ENCODE results near the gene GIMAP1.

The GIMAP1 gene

DNA sequence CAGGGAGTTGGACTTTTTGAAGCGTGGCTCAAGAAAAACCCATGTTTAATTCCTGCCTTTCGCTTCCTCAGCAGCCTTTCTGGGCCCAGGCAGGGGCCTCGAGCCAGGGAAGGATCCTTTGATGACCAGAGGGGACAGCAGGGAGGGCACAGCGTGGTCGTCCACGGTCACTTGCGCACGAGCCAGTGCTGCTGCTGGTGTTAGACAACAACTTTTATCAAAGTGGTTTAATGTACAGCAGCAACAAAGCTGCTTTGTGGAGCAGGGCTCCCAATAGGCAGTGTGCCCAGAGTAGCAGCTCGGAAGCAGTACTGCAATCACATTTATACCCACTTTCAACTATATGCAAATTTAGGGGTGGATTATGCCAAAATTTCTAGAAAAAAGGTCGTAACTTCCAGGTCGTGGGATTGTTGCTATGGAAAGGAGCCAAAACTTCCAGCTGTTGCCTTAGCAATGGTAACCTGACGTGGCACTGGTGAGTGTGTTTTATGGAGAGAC, 6.1 kb downstream of the GIMAP1 start:
- no peak overlapping the region for H3K4me3 ChIP-seq (ENCODE audit: low read depth, low read length)
- TF ChIP-seq, protein P1, sequence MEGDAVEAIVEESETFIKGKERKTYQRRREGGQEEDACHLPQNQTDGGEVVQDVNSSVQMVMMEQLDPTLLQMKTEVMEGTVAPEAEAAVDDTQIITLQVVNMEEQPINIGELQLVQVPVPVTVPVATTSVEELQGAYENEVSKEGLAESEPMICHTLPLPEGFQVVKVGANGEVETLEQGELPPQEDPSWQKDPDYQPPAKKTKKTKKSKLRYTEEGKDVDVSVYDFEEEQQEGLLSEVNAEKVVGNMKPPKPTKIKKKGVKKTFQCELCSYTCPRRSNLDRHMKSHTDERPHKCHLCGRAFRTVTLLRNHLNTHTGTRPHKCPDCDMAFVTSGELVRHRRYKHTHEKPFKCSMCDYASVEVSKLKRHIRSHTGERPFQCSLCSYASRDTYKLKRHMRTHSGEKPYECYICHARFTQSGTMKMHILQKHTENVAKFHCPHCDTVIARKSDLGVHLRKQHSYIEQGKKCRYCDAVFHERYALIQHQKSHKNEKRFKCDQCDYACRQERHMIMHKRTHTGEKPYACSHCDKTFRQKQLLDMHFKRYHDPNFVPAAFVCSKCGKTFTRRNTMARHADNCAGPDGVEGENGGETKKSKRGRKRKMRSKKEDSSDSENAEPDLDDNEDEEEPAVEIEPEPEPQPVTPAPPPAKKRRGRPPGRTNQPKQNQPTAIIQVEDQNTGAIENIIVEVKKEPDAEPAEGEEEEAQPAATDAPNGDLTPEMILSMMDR (IDR thresholded peaks at IDR 0.05; ENCODE audit: insufficient read depth, low read depth, low read length, missing control alignments), result no peak
- no peak for DNase-seq (ENCODE audit: low read depth)

DNA sequence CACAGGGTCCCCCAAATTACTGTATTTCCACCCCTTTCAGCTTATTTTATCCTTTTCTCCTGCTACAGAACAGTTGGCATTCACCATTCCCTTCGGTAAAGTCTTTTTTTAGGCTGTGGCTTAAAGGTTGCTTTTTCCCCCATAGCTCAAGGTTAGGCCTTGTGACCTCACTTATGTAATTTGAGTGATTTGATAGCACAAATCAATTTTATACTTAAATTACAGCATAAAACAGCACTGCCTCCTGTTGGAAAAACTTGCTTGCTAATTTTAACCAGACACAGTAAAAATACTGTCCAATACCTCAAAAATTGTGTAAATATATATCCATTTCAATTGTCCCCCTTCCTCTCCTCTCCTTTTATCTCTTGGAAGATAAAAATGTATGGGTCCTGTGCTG, 7.1 kb downstream of the GIMAP1 start:
- no peak overlapping the region for H3K4me3 ChIP-seq (ENCODE audit: low read depth, low read length)
- TF ChIP-seq, protein P1 (IDR thresholded peaks at IDR 0.05; ENCODE audit: insufficient read depth, low read depth, low read length, missing control alignments), result no peak
- no peak for DNase-seq (ENCODE audit: low read depth)

DNA sequence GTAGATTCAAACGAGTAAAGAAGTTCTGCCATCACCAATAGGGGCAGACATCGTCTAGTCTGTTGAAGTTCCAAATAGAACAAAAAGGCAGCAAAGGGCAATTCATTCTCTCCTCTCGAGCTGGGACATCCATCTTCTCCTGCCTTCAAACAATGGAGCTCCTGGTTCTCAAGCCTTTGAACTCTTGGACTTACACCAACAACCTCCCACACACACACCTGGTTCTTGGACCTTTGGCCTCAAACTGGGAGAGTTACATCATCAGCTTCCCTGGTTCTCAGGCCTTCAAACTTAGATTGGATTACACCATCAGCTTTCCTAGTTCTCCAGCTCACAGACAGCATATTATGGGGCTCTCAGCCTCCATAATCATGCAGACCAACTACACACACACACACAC, 11.0 kb downstream of the GIMAP1 start:
- TF ChIP-seq, protein P1 (IDR thresholded peaks at IDR 0.05; ENCODE audit: insufficient read depth, low read depth, low read length, missing control alignments), result no peak
- DNase-seq (ENCODE audit: low read depth), result no peak
- H3K4me3 ChIP-seq (ENCODE audit: low read depth, low read length), result no peak overlapping the region

DNA sequence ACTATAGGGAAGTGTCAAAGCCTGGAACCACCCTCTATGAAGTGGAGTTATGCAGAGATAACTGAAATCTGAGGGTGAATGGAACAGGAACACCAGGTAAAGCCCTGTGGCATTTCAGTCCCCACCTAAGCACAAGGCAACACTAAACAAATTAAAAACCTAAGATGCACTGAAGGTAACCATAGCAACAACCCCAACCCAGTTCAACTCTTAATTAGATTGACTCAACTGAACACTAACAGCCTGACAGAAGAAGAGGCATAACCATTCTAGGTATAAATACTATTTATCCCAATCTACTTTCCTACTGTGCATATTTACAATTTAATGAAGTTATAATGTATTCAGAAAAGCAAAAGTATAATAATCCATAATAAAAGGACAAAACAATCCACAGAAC, 11.6 kb downstream of the GIMAP1 start:
- H3K4me3 ChIP-seq (ENCODE audit: low read depth, low read length), result no peak overlapping the region
- DNase-seq (ENCODE audit: low read depth), result no peak
- TF ChIP-seq, protein P1 (IDR thresholded peaks at IDR 0.05; ENCODE audit: insufficient read depth, low read depth, low read length, missing control alignments), result no peak

DNA sequence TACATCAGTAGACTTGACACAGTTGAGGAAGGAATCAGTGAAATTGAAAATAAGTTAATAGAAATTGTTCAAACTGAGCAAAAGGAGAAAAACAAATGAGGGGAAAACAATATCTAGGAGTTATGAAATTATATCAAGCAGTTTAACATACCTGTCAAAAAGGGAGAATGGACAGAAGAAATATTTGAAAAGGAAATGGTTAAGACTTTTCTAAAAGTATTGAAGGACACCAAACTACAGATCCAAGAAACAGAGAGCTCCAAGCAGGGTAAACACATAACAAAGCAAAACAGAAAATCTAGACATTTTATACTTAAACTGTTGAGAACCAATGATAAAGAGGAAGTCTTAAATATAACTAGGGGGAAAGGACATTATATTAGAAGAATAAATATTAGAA, 12.2 kb downstream of the GIMAP1 start:
- DNase-seq (ENCODE audit: low read depth), result no peak
- TF ChIP-seq, protein P1 (IDR thresholded peaks at IDR 0.05; ENCODE audit: insufficient read depth, low read depth, low read length, missing control alignments), result no peak

DNA sequence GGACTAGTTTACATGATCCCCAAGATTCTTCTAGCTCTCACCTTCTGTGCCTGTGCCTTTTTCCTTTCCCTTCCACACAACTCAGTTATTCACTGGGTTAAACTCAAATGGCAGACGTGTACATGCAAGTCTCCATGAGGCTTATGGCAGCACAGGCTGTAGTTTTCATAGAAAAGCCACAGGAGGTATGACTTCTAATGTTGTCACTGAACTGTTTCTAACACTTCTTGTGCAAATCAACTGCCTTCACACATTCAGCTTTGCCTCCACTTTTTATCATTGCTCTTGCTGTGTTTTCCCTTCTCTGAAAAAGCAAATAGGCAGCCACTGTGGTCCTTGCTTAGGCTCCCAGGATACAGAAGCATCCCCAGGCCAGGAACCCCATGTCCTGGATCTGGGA, 15.5 kb downstream of the GIMAP1 start:
- TF ChIP-seq, protein P1 (IDR thresholded peaks at IDR 0.05; ENCODE audit: insufficient read depth, low read depth, low read length, missing control alignments), result no peak

More for the DNA sequence above, 12.2 kb downstream of the GIMAP1 start:
- no peak overlapping the region for H3K4me3 ChIP-seq (ENCODE audit: low read depth, low read length)

DNA sequence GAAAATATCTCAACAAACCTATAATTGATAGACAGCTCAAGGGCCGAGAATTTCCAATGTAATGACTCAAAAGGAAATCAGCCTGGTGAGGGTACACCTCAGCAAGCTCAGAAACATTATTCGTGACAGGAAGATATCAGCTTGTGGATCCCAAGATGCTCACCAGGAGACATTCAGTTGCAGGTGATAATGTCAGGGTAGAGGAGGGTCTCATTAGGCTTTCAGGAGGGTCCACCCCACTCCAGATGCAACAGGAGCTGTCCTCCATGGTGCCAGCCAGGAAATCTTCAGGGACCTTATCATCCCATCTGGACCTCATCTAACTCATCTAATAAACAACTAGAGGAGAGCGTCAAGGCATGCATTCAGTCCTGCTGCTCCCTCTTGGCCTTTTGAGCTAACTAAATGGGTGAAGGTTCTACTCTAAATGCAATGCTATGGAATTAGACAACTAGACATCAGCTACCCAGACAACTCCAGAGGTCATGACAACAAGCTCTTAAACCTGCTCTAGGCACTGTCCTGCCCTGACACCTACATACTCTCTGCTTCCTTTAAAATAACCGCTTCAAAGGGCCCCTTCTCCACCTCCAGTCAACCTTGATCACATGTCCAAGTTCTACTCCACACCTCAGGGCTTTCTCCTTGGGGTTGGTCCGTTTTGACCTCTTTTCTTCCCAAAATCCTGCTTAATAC, 16.5 kb downstream of the GIMAP1 start:
- H3K4me3 ChIP-seq (ENCODE audit: low read depth, low read length), result no peak overlapping the region
- DNase-seq (ENCODE audit: low read depth), result no peak
- TF ChIP-seq, protein P1 (IDR thresholded peaks at IDR 0.05; ENCODE audit: insufficient read depth, low read depth, low read length, missing control alignments), result no peak

More for the DNA sequence above, 15.5 kb downstream of the GIMAP1 start:
- no peak overlapping the region for H3K4me3 ChIP-seq (ENCODE audit: low read depth, low read length)
- no peak for DNase-seq (ENCODE audit: low read depth)
